ENCODE results near the gene ARL5A. TPM values are rescaled to one million over a fixed set of nuclear protein-coding genes. Genes with fewer than 3 reads are reported as not detected.

The ARL5A gene
- total and polyA plus RNA-seq, 2 donors (not counting 1 experiment from before 2014, with no cell fraction given) = 29.8 to 40.3 TPM

- TF ChIP-seq EZH2 (IDR thresholded peaks at IDR 0.05; ENCODE audit: low read length, missing control alignments) (no peak), CTCF (conservative IDR thresholded peaks at IDR 0.05 in 1 of 2, IDR thresholded peaks at IDR 0.05 in 1 of 2; ENCODE audit: low read depth in 1 of 2, low read length in 2 of 2) (no peak)
- no peak overlapping the region for H2AFZ ChIP-seq (ENCODE audit: low read length)
- H3K9ac ChIP-seq (ENCODE audit: insufficient read depth, low read length) = no peak overlapping the region
- no peak for DNase-seq (ENCODE audit: low read depth in 2 of 2)
- H3K4me2 ChIP-seq (ENCODE audit: extremely low read depth, insufficient read depth, low read length) = no peak overlapping the region
- no peaks in the 10 kb centered on the region for H3K4me1 ChIP-seq (ENCODE audit: control insufficient read depth, extremely low read depth, insufficient read depth, low read length)
- no peaks in the 10 kb centered on the region for H3K27me3 ChIP-seq (ENCODE audit: control insufficient read depth, insufficient read depth, low read length)
- no peaks in the 10 kb centered on the region for H3K36me3 ChIP-seq (ENCODE audit: control insufficient read depth, insufficient read depth, low read length)
- no peaks in the 10 kb centered on the region for H3K79me2 ChIP-seq (ENCODE audit: control insufficient read depth, insufficient read depth, low read length)
- H3K9me3 ChIP-seq (ENCODE audit: control insufficient read depth, insufficient read depth, low read depth, low read length) = no peaks in the 10 kb centered on the region
- H3K27ac ChIP-seq (ENCODE audit: insufficient read depth, low read length) = no peak overlapping the region
- H4K20me1 ChIP-seq (ENCODE audit: control insufficient read depth, extremely low read depth, insufficient read depth, low read length) = no peaks in the 10 kb centered on the region
- H3K4me3 ChIP-seq (replicated peaks in 1 of 4; ENCODE audit: control extremely low read depth in 1 of 4, insufficient read depth in 1 of 4, low read depth in 3 of 4, low read length in 4 of 4) = no peak overlapping the region
These were observed 46.6 kb downstream of the ARL5A start for GRCh38 chr2:151781642-151782041.

DNA sequence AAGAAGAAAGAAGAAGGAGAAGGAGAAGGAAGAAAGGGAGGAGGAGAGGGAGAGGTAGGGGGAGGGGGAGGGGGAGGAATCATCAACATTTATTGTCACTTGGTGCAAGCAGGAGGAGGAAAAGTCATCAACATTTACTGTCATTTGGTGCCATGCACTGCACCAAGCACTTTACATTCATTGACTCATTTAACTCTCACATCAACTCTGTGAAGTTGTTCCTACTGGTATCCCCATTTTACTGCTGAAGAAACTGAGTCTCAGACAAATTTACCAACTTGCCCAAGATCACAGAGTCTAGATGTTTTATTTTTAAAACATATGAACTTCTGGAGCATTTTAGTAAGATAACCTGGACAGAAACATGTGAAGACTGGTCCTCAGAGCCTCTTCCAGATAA lies 47.3 kb downstream of the ARL5A start:
- H3K27ac ChIP-seq (ENCODE audit: insufficient read depth, low read length) = no peak overlapping the region
- no peak overlapping the region for H3K4me3 ChIP-seq (replicated peaks in 1 of 4; ENCODE audit: control extremely low read depth in 1 of 4, insufficient read depth in 1 of 4, low read depth in 3 of 4, low read length in 4 of 4)
- H3K36me3 ChIP-seq (ENCODE audit: control insufficient read depth, insufficient read depth, low read length) = no peaks in the 10 kb centered on the region
- H3K27me3 ChIP-seq (ENCODE audit: control insufficient read depth, insufficient read depth, low read length) = no peaks in the 10 kb centered on the region
- no peak overlapping the region for H2AFZ ChIP-seq (ENCODE audit: low read length)
- no peaks in the 10 kb centered on the region for H3K79me2 ChIP-seq (ENCODE audit: control insufficient read depth, insufficient read depth, low read length)
- H3K9ac ChIP-seq (ENCODE audit: insufficient read depth, low read length) = no peak overlapping the region
- H3K4me2 ChIP-seq (ENCODE audit: extremely low read depth, insufficient read depth, low read length) = no peak overlapping the region
- no peaks in the 10 kb centered on the region for H3K4me1 ChIP-seq (ENCODE audit: control insufficient read depth, extremely low read depth, insufficient read depth, low read length)
- no peaks in the 10 kb centered on the region for H3K9me3 ChIP-seq (ENCODE audit: control insufficient read depth, insufficient read depth, low read depth, low read length)
- TF ChIP-seq EZH2 (IDR thresholded peaks at IDR 0.05; ENCODE audit: low read length, missing control alignments) = no peak
- TF ChIP-seq CTCF (conservative IDR thresholded peaks at IDR 0.05 in 1 of 2, IDR thresholded peaks at IDR 0.05 in 1 of 2; ENCODE audit: low read depth in 1 of 2, low read length in 2 of 2) = no peak
- DNase-seq (ENCODE audit: low read depth in 2 of 2) = no peak
- H4K20me1 ChIP-seq (ENCODE audit: control insufficient read depth, extremely low read depth, insufficient read depth, low read length) = no peaks in the 10 kb centered on the region

GRCh38 chr2:151777935-151778334 lies 50.3 kb downstream of the ARL5A start:
- Histone ChIP-seq H3K27ac (ENCODE audit: insufficient read depth, low read length) (no peak overlapping the region), H3K9ac (ENCODE audit: insufficient read depth, low read length) (no peak overlapping the region), H3K79me2 (ENCODE audit: control insufficient read depth, insufficient read depth, low read length) (no peaks in the 10 kb centered on the region), H3K27me3 (ENCODE audit: control insufficient read depth, insufficient read depth, low read length) (no peaks in the 10 kb centered on the region), H3K4me1 (ENCODE audit: control insufficient read depth, extremely low read depth, insufficient read depth, low read length) (peaks cover 5% of the 10 kb centered on the region), H3K9me3 (ENCODE audit: control insufficient read depth, insufficient read depth, low read depth, low read length) (no peaks in the 10 kb centered on the region), H3K36me3 (ENCODE audit: control insufficient read depth, insufficient read depth, low read length) (no peaks in the 10 kb centered on the region), H2AFZ (ENCODE audit: low read length) (no peak overlapping the region), H3K4me3 (replicated peaks in 1 of 4; ENCODE audit: control extremely low read depth in 1 of 4, insufficient read depth in 1 of 4, low read depth in 3 of 4, low read length in 4 of 4) (no peak overlapping the region), H3K4me2 (ENCODE audit: extremely low read depth, insufficient read depth, low read length) (no peak overlapping the region), H4K20me1 (ENCODE audit: control insufficient read depth, extremely low read depth, insufficient read depth, low read length) (no peaks in the 10 kb centered on the region)
- TF ChIP-seq CTCF (conservative IDR thresholded peaks at IDR 0.05 in 1 of 2, IDR thresholded peaks at IDR 0.05 in 1 of 2; ENCODE audit: low read depth in 1 of 2, low read length in 2 of 2) (no peak), EZH2 (IDR thresholded peaks at IDR 0.05; ENCODE audit: low read length, missing control alignments) (no peak)
- DNase-seq (ENCODE audit: low read depth in 2 of 2) = peak; percentile 62 to 75

All from fibroblast of lung (primary cell).